ENCODE data around the gene MAP3K20.

DNA sequence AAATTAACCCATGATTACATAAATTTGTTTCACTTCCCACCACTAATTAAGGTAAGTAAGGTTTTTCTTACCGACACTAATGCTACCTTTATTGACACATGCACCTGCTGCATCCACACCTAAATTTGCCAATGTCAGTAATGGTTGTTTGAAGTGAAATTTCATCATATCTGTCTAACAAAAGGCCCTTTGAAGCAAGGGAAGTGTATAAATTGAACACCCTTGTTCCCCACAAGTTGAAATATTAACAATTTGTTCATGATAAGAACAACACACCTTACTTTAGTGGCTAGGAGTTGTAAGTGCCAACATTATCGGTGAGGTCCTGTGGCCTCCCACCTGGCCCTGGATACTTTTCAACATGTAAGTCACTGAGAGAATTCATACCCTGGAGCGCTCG is 162.7 kb downstream of the MAP3K20 start:
- TF ChIP-seq POLR2AphosphoS5 (IDR thresholded peaks at IDR 0.05; ENCODE audit: low read depth, low read length) (no peak), TAF1 (IDR thresholded peaks at IDR 0.05; ENCODE audit: borderline replicate concordance, insufficient read depth, low read length) (no peak), FOXP2 (optimal IDR thresholded peaks at IDR 0.05; ENCODE audit: borderline replicate concordance, extremely low read depth, extremely low read length, insufficient read depth) (no peak), SIN3A (IDR thresholded peaks at IDR 0.05; ENCODE audit: borderline replicate concordance, insufficient read depth, low read length) (no peak)
- TF ChIP-seq, protein P1, sequence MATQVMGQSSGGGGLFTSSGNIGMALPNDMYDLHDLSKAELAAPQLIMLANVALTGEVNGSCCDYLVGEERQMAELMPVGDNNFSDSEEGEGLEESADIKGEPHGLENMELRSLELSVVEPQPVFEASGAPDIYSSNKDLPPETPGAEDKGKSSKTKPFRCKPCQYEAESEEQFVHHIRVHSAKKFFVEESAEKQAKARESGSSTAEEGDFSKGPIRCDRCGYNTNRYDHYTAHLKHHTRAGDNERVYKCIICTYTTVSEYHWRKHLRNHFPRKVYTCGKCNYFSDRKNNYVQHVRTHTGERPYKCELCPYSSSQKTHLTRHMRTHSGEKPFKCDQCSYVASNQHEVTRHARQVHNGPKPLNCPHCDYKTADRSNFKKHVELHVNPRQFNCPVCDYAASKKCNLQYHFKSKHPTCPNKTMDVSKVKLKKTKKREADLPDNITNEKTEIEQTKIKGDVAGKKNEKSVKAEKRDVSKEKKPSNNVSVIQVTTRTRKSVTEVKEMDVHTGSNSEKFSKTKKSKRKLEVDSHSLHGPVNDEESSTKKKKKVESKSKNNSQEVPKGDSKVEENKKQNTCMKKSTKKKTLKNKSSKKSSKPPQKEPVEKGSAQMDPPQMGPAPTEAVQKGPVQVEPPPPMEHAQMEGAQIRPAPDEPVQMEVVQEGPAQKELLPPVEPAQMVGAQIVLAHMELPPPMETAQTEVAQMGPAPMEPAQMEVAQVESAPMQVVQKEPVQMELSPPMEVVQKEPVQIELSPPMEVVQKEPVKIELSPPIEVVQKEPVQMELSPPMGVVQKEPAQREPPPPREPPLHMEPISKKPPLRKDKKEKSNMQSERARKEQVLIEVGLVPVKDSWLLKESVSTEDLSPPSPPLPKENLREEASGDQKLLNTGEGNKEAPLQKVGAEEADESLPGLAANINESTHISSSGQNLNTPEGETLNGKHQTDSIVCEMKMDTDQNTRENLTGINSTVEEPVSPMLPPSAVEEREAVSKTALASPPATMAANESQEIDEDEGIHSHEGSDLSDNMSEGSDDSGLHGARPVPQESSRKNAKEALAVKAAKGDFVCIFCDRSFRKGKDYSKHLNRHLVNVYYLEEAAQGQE (IDR thresholded peaks at IDR 0.05; ENCODE audit: insufficient read depth in 1 of 2, low read depth in 2 of 2, low read length in 2 of 2) = no peak

All from PFSK-1 (cell line).